ENCODE data around the gene ZBED4. TPM values are rescaled to one million over a fixed set of nuclear protein-coding genes. Genes with fewer than 3 reads are reported as not detected.

ZBED4 gene
- total RNA-seq, 4 donors from 2014 or later: 19.9 to 30.7 (median 24.9) TPM

GRCh38 chr22:49883294-49883640, 29.6 kb downstream of the ZBED4 start:
- Histone ChIP-seq H3K27me3 (no peaks in the 10 kb centered on the region), H3K9me3 (no peaks in the 10 kb centered on the region), H3K27ac (no peak overlapping the region), H3K36me3 (peaks cover 0 to 21% (median 9%) of the 10 kb centered on the region in 4 donors), H3K4me3 (no peak overlapping the region), H3K4me1 (no peaks in the 10 kb centered on the region)
- intact Hi-C loops (cut with DNase I; ENCODE audit: low total_unique reads): no loop called here
- 95 to 100% methylated on average over 3 to 4 of the region's 4 CpGs for WGBS, 2 donors (ENCODE audit: low coverage in 1 of 2)
- no peak for TF ChIP-seq EP300 (IDR thresholded peaks at IDR 0.05; ENCODE audit: low read depth)
- no peak for TF ChIP-seq CTCF (IDR thresholded peaks at IDR 0.05)
- TF ChIP-seq POLR2A (IDR thresholded peaks at IDR 0.05): no peak
- in situ Hi-C loops (cut with MboI; ENCODE audit: low pct_ligation_motif_present in 1 of 4, low pct_unique_long_range_greater_than_20kb in 1 of 4, low sequenced_read_pairs in 3 of 4): no loop called here
- no peak for DNase-seq

GRCh38 chr22:49884075-49884474, 30.4 kb downstream of the ZBED4 start:
- peaks cover 0 to 21% (median 9%) of the 10 kb centered on the region in 4 donors for H3K36me3 ChIP-seq
- WGBS, 2 donors (ENCODE audit: low coverage in 1 of 2): 92 to 95% methylated on average over 5 to 20 of the region's 20 CpGs
- no peak for TF ChIP-seq EP300 (IDR thresholded peaks at IDR 0.05; ENCODE audit: low read depth)
- no peak for TF ChIP-seq POLR2A (IDR thresholded peaks at IDR 0.05)
- no peak for TF ChIP-seq POLR2AphosphoS5 (IDR thresholded peaks at IDR 0.05)
- no peak for TF ChIP-seq CTCF (IDR thresholded peaks at IDR 0.05)
- no peaks in the 10 kb centered on the region for H3K9me3 ChIP-seq
- H3K27me3 ChIP-seq: no peaks in the 10 kb centered on the region
- in situ Hi-C loops (cut with MboI; ENCODE audit: low pct_ligation_motif_present in 1 of 4, low pct_unique_long_range_greater_than_20kb in 1 of 4, low sequenced_read_pairs in 3 of 4): no loop called here
- H3K4me1 ChIP-seq: no peaks in the 10 kb centered on the region
- H3K4me3 ChIP-seq: no peak overlapping the region
- no peak for DNase-seq
- H3K27ac ChIP-seq: no peak overlapping the region
- intact Hi-C loops (cut with DNase I; ENCODE audit: low total_unique reads): no loop called here

GRCh38 chr22:49884503-49885260, 31.0 kb downstream of the ZBED4 start:
- TF ChIP-seq CTCF (IDR thresholded peaks at IDR 0.05) (no peak), EP300 (IDR thresholded peaks at IDR 0.05; ENCODE audit: low read depth) (no peak), POLR2A (IDR thresholded peaks at IDR 0.05) (no peak), POLR2AphosphoS5 (IDR thresholded peaks at IDR 0.05) (no peak)
- no peaks in the 10 kb centered on the region for H3K9me3 ChIP-seq
- no peak overlapping the region for H3K27ac ChIP-seq
- in situ Hi-C loops (cut with MboI; ENCODE audit: low pct_ligation_motif_present in 1 of 4, low pct_unique_long_range_greater_than_20kb in 1 of 4, low sequenced_read_pairs in 3 of 4): no loop called here
- WGBS, 2 donors (ENCODE audit: low coverage in 1 of 2): 95 to 98% methylated on average over 8 to 31 of the region's 31 CpGs
- no peak overlapping the region for H3K4me3 ChIP-seq
- peaks cover 0 to 21% (median 9%) of the 10 kb centered on the region in 4 donors for H3K36me3 ChIP-seq
- intact Hi-C loops (cut with DNase I; ENCODE audit: low total_unique reads): no loop called here
- DNase-seq: no peak
- no peaks in the 10 kb centered on the region for H3K27me3 ChIP-seq
- no peaks in the 10 kb centered on the region for H3K4me1 ChIP-seq

- in situ Hi-C loops (cut with MboI; ENCODE audit: low pct_ligation_motif_present in 1 of 4, low pct_unique_long_range_greater_than_20kb in 1 of 4, low sequenced_read_pairs in 3 of 4): no loop called here
- TF ChIP-seq EP300 (IDR thresholded peaks at IDR 0.05; ENCODE audit: low read depth) (no peak), POLR2A (IDR thresholded peaks at IDR 0.05) (no peak), CTCF (IDR thresholded peaks at IDR 0.05) (no peak), POLR2AphosphoS5 (IDR thresholded peaks at IDR 0.05) (no peak)
- no peaks in the 10 kb centered on the region for H3K4me1 ChIP-seq
- no peak for DNase-seq
- H3K27me3 ChIP-seq: no peaks in the 10 kb centered on the region
- H3K4me3 ChIP-seq: no peak overlapping the region
- peaks cover 0 to 21% (median 9%) of the 10 kb centered on the region in 4 donors for H3K36me3 ChIP-seq
- intact Hi-C loops (cut with DNase I; ENCODE audit: low total_unique reads): no loop called here
- no peaks in the 10 kb centered on the region for H3K9me3 ChIP-seq
- no peak overlapping the region for H3K27ac ChIP-seq
- WGBS, 2 donors (ENCODE audit: low coverage in 1 of 2): 95 to 97% methylated on average over 3 to 17 of the region's 17 CpGs
Observed at GRCh38 chr22:49885281-49885680, 31.6 kb downstream of the ZBED4 start.

Data from transverse colon (tissue), 4 donors.